HepG2 (cell line): ENCODE results near the gene GBA2. TPM values are rescaled to one million over a fixed set of nuclear protein-coding genes. Genes with fewer than 3 reads are reported as not detected.

ENCODE experiments used
- ASH2L ChIP-seq: fragments of 300-600, 200-600 bp; sonication (generic); IDR thresholded peaks from 2 replicates; pipeline ENCODE4 v1.7.0; 2017; ENCODE audit warnings: low read depth, mild to moderate bottlenecking, moderate library complexity, mixed read lengths, low read length; ENCODE audit not compliant: insufficient read length
- ATF3 ChIP-seq: sonication (generic); formaldehyde crosslinking; IDR thresholded peaks from 2 replicates; pipeline ENCODE4 v1.4.0; 2020; ENCODE audit warnings: missing genetic modification reagents
- ATM ChIP-seq: fragments of 450-650 bp; IDR thresholded peaks from 2 replicates; pipeline ENCODE4 v1.7.1; 2017; ENCODE audit warnings: mild to moderate bottlenecking, borderline replicate concordance
- CHD4 ChIP-seq: fragments of 200-600 bp; sonication (generic); IDR thresholded peaks from 2 replicates; pipeline ENCODE4 v1.7.0; 2017; ENCODE audit warnings: mild to moderate bottlenecking, low read length, borderline replicate concordance
- EED ChIP-seq: sonication (generic); formaldehyde crosslinking; IDR thresholded peaks from 2 replicates; pipeline ENCODE4 v1.5.0; 2020; ENCODE audit warnings: mild to moderate bottlenecking, missing genetic modification reagents
- FOSL2 ChIP-seq: sonication (generic); formaldehyde crosslinking; IDR thresholded peaks from 2 replicates; pipeline ENCODE4 v1.4.0; 2020; ENCODE audit warnings: missing genetic modification reagents
- HOXA7 ChIP-seq: sonication (generic); formaldehyde crosslinking; IDR thresholded peaks from 2 replicates; pipeline ENCODE4 v1.8.1; 2022; ENCODE audit warnings: mild to moderate bottlenecking, missing genetic modification reagents, moderate library complexity
- IKZF5 ChIP-seq: IDR thresholded peaks from 2 replicates; pipeline ENCODE4 v1.6.1; 2018; ENCODE audit warnings: missing genetic modification reagents, mild to moderate bottlenecking, missing compliant biosample characterization
- JUND ChIP-seq: sonication (generic); formaldehyde crosslinking; IDR thresholded peaks from 2 replicates; pipeline ENCODE4 v1.8.0; 2022; ENCODE audit warnings: mild to moderate bottlenecking, missing genetic modification reagents
- MAFF ChIP-seq: IDR thresholded peaks from 2 replicates; pipeline ENCODE4 v1.6.1; 2011; ENCODE audit warnings: low read depth, low read length, improper control_type of control experiment
- MXI1 ChIP-seq: IDR thresholded peaks from 3 replicates; pipeline ENCODE4 v1.6.1; 2012; ENCODE audit warnings: low read depth, low read length, inconsistent platforms, borderline replicate concordance
- NCOA1 ChIP-seq: sonication (generic); formaldehyde crosslinking; IDR thresholded peaks from 2 replicates; pipeline ENCODE4 v1.9.0; 2021; ENCODE audit warnings: missing genetic modification reagents
- PPARG ChIP-seq: conservative IDR thresholded peaks from 2 replicates; pipeline ENCODE4 v1.6.1; 2016; ENCODE audit warnings: missing biosample characterization, missing genetic modification reagents
- PRMT3 ChIP-seq: sonication (generic); formaldehyde crosslinking; IDR thresholded peaks from 2 replicates; pipeline ENCODE4 v1.8.1; 2022; ENCODE audit warnings: low read depth, mild to moderate bottlenecking, moderate library complexity, missing genetic modification reagents, borderline replicate concordance
- TBX3 ChIP-seq: fragments of 450-650 bp; IDR thresholded peaks from 2 replicates; pipeline ENCODE4 v1.6.1; 2017; ENCODE audit warnings: antibody characterized with exemption, mild to moderate bottlenecking, inconsistent platforms, borderline replicate concordance
- THAP11 ChIP-seq: IDR thresholded peaks from 2 replicates; pipeline ENCODE4 v1.6.1; 2016; ENCODE audit warnings: missing biosample characterization, missing genetic modification reagents
- XBP1 ChIP-seq: sonication (generic); formaldehyde crosslinking; IDR thresholded peaks from 2 replicates; pipeline ENCODE4 v1.5.0; 2020; ENCODE audit warnings: missing genetic modification reagents
- ZFP62 ChIP-seq: sonication (generic); formaldehyde crosslinking; IDR thresholded peaks from 2 replicates; pipeline ENCODE4 v1.4.0; 2020; ENCODE audit warnings: missing genetic modification reagents
- ZNF205 ChIP-seq: IDR thresholded peaks from 2 replicates; pipeline ENCODE4 v1.6.1; 2018; ENCODE audit warnings: missing biosample characterization, missing genetic modification reagents
- ZNF280B ChIP-seq: sonication (generic); formaldehyde crosslinking; IDR thresholded peaks from 2 replicates; pipeline ENCODE4 v1.5.0; 2020; ENCODE audit warnings: missing genetic modification reagents, mild to moderate bottlenecking, borderline replicate concordance
- ZNF34 ChIP-seq: sonication (generic); formaldehyde crosslinking; IDR thresholded peaks from 2 replicates; pipeline ENCODE4 v1.4.0; 2020; ENCODE audit warnings: mild to moderate bottlenecking, missing genetic modification reagents, borderline replicate concordance
- ZNF512 ChIP-seq: sonication (generic); formaldehyde crosslinking; IDR thresholded peaks from 2 replicates; pipeline ENCODE4 v1.4.0; 2020; ENCODE audit warnings: mild to moderate bottlenecking, missing genetic modification reagents
- ZNF550 ChIP-seq: sonication (generic); formaldehyde crosslinking; IDR thresholded peaks from 2 replicates; pipeline ENCODE4 v1.4.0; 2020; ENCODE audit warnings: mild to moderate bottlenecking, missing genetic modification reagents, borderline replicate concordance
- ZNF589 ChIP-seq: sonication (generic); formaldehyde crosslinking; conservative IDR thresholded peaks from 2 replicates; pipeline ENCODE4 v1.8.0; 2022; ENCODE audit warnings: mild to moderate bottlenecking, moderate library complexity, missing genetic modification reagents
- ZNF749 ChIP-seq: sonication (generic); formaldehyde crosslinking; IDR thresholded peaks from 2 replicates; pipeline ENCODE4 v1.8.0; 2022; ENCODE audit warnings: mild to moderate bottlenecking, missing genetic modification reagents, moderate library complexity, borderline replicate concordance
- ZNF775 ChIP-seq: sonication (generic); formaldehyde crosslinking; IDR thresholded peaks from 2 replicates; pipeline ENCODE4 v1.4.0; 2020; ENCODE audit warnings: missing genetic modification reagents, mild to moderate bottlenecking, moderate library complexity, borderline replicate concordance
- ZNF782 ChIP-seq: sonication (generic); formaldehyde crosslinking; IDR thresholded peaks from 2 replicates; pipeline ENCODE4 v1.4.0; 2020; ENCODE audit warnings: missing genetic modification reagents, mild to moderate bottlenecking, borderline replicate concordance
- polyA plus RNA-seq, 8 experiments: library from polyadenylated mRNA; depleted of rRNA in 3 of 8; stranded (reverse) in 7 of 8; unstranded in 1 of 8; fragments of >200 nt; fragmentation: Illumina TruSeq in 4 of 8; extraction: Trizol in 4 of 8; gene quantifications; 2 replicates each; pipeline versions ENCODE4 v1.2.1 to v1.2.3, GENCODE V29; 2011 to 2016; ENCODE audit warnings: low read depth in 4 of 8, missing spikeins in 1 of 8, mixed read lengths in 1 of 8; ENCODE audit not compliant: insufficient read depth in 1 of 8
- total RNA-seq, 5 experiments: library from RNA; depleted of rRNA; stranded (reverse); fragments of >200 nt; fragmentation: Illumina TruSeq; extraction: Trizol; gene quantifications; 2 replicates each; pipeline ENCODE4 v1.2.3, GENCODE V29; 2016; ENCODE audit warnings: low read depth in 1 of 5

GBA2 gene
- total and polyA plus RNA-seq, 2 of the 13 experiments (the other 11 are each of a cell fraction or from before 2014, with no cell fraction given): 37.5 to 86.1 TPM

- peak; percentile 70 for TF ChIP-seq FOSL2 (CRISPR knock-in tag)
- TF ChIP-seq PPARG (CRISPR knock-in tag): no peak; the same call in 1 of the 2 replicates
- peak; percentile 45; the same call in 1 of the 2 replicates for TF ChIP-seq ZNF205 (CRISPR knock-in tag)
- TF ChIP-seq EED (CRISPR knock-in tag): no peak
- no peak for TF ChIP-seq ATM
- TF ChIP-seq PRMT3: no peak
- no peak for TF ChIP-seq ZNF749
- TF ChIP-seq ZNF550 (CRISPR knock-in tag): no peak
- no peak for TF ChIP-seq ZFP62
- TF ChIP-seq THAP11 (CRISPR knock-in tag): peak; percentile 97
- TF ChIP-seq ATF3 (CRISPR knock-in tag): no peak; the same call in 1 of the 2 replicates
- TF ChIP-seq NCOA1 (CRISPR knock-in tag): no peak; the same call in 1 of the 2 replicates
- no peak for TF ChIP-seq HOXA7 (CRISPR knock-in tag)
- TF ChIP-seq ASH2L: peak; percentile 83
- TF ChIP-seq TBX3: no peak
- peak; percentile 47; the same call in 1 of the 2 replicates for TF ChIP-seq JUND (CRISPR knock-in tag)
- peak; percentile 83; the same call in 1 of the 2 replicates for TF ChIP-seq XBP1 (CRISPR knock-in tag)
- no peak for TF ChIP-seq ZNF512
- TF ChIP-seq ZNF280B (CRISPR knock-in tag): peak; percentile 29; the same call in 1 of the 2 replicates
- TF ChIP-seq IKZF5 (CRISPR knock-in tag): peak; percentile 86; the same call in 1 of the 2 replicates
- no peak for TF ChIP-seq ZNF34 (CRISPR knock-in tag)
- TF ChIP-seq ZNF782: no peak
- TF ChIP-seq ZNF589: peak; percentile 52; the same call in 1 of the 2 replicates
- TF ChIP-seq MXI1: peak; percentile 67; the same call in 1 of the 3 replicates
- TF ChIP-seq MAFF: no peak
- TF ChIP-seq CHD4: no peak
- no peak for TF ChIP-seq ZNF775 (CRISPR knock-in tag)
These were observed 16.7 kb downstream of the GBA2 start, which contains the start of the genes CREB3 and TLN1 (continued) for GRCh38 chr9:35732185-35732799.
